Measurements from ENCODE around the gene PTDSS2.

GRCh38 chr11:512761-513595, 62.9 kb downstream of the PTDSS2 start:
- TF ChIP-seq SUPT20H (IDR thresholded peaks at IDR 0.05; ENCODE audit: borderline replicate concordance, control insufficient read depth, low read depth, low read length) (no peak), CTCF (IDR thresholded peaks at IDR 0.05 in 2 of 3, conservative IDR thresholded peaks at IDR 0.05 in 1 of 3; ENCODE audit: control insufficient read depth in 2 of 3, extremely low read depth in 1 of 3, insufficient read depth in 1 of 3, low read depth in 3 of 3, low read length in 3 of 3) (no peak), ZNF274 (IDR thresholded peaks at IDR 0.05; ENCODE audit: insufficient read depth, insufficient read length) (no peak), POLR2AphosphoS5 (IDR thresholded peaks at IDR 0.05; ENCODE audit: low read length) (no peak), RUNX3 (IDR thresholded peaks at IDR 0.05; ENCODE audit: low read length) (no peak), SP1 (IDR thresholded peaks at IDR 0.05; ENCODE audit: low read depth, low read length) (no peak), GABPA (IDR thresholded peaks at IDR 0.05; ENCODE audit: low read depth) (no peak), YY1 (IDR thresholded peaks at IDR 0.05; ENCODE audit: low read depth, low read length) (no peak)
- TF ChIP-seq, protein P1, sequence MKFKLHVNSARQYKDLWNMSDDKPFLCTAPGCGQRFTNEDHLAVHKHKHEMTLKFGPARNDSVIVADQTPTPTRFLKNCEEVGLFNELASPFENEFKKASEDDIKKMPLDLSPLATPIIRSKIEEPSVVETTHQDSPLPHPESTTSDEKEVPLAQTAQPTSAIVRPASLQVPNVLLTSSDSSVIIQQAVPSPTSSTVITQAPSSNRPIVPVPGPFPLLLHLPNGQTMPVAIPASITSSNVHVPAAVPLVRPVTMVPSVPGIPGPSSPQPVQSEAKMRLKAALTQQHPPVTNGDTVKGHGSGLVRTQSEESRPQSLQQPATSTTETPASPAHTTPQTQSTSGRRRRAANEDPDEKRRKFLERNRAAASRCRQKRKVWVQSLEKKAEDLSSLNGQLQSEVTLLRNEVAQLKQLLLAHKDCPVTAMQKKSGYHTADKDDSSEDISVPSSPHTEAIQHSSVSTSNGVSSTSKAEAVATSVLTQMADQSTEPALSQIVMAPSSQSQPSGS (IDR thresholded peaks at IDR 0.05; ENCODE audit: low read length): no peak

Data from GM12878 (cell line).